Measurements from ENCODE around the gene PKD1.

PKD1 gene

DNA sequence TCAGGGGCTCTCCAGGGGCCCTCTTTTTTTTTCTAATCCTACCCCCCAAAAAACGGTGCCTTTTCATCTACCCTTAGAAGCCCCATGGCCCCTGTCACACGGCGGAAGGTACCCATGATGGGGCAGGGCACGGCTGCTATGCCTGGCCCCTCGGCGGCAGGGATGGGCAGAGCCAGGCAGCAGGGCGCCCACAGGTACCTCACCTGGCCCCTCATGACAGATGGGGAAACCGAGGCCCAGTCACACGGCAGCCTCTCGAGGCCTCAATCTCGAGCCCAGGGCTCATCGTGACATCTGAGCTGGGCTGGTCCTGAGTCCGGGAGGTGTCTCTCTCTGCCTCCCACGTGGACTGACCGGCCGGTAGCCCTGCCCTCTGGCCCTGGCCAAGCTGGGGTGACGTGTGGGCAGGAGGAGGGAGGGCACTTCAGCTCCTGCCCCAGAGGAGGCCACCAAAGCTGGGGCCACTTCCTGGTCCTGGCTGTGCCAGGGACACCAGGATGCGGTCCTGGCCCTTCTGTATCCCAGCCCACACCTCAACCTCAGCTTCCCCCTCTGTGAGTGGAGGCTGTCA is 31.5 kb upstream of the PKD1 start:
- no peak for DNase-seq

DNA sequence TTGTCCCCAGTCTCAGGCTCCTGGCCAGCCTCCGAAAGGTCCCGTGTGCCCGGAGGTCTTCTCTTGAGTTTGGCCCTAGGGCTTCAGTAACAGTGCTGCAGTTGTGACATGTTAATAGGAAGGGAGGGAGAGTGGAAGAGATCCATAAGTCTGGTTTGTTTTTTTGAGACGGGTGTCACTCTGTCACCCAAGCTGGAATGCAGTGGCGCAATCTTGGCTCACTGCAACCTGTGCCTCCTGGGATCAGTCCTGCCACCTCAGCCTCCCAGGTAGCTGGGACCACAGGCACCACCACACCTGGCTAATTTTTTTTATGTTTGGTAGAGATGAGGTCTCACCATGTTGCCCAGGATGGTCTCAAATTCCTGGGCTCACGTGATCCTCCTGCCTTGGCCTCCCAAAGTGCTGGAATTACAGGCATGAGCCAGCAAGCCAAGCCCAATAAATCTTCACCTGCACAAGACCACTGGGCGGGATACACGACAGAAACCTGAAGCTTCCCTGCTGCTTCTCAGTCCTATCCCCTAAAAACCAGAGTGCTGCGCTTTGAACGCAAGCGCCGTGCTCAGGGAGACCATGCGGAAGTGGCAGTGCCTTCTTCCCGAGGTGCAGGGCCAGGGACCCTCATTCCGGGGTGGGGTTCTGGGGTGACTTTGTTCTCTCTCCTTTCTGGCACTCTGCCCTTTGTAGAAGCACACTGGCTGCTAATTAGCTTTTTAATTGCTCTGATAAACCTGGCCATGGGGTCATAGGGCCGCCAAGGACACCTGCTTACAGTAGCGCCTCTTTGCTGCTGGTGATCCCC is 30.8 kb upstream of the PKD1 start:
- no peak for DNase-seq

DNA sequence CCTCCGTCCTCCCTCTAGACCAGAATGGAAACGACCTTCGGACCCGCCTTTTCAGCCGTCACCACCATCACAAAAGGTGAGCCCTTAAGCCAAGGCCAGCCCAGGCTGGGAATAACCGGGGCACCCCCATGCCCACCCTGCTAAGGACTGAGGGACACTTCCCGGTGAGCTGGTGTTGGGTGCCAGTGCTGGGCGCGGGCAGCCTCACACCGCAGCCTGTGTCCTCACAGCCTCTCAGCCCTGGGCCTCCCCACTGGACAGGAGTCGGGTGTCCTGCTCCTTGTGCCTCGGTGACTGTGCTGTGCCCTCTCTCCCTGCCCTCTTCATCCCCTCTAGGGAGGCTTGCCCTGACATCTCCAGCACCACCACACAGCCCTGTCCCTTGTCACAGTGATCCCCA is 30.2 kb upstream of the PKD1 start:
- DNase-seq: no peak

DNA sequence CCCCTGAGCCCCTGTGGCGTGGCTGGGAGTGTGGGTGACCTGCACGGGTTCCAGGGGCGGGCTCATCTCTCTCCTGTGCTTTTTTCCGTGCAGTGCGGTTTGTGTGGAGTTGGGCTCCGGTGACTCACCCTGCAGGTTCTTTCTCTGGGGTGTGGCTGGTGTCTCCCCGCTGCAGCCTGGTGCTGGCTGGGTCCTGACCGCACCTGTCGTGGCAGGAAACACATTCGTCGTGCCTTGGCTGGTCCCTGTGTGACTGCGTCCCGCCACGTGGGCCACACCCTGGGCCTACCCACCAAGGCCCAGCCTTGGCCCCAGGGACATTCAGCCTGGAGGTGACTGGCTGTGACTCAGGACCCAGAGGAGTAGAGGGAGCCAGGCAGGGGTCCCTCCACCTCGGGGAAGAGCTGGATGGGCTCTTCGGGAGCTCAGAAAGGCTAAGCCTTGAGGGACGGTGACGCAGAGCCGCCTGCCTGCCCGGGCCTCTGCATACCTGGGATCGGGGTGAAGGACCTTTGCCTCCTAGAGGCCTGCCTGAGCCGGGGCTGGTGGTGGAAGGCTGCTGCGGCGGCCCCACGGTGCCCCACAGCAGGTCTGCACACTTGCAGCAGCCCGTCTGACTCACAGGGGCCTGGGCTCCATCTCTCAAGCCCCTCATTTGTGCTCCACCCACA is 27.6 kb upstream of the PKD1 start:
- no peak for DNase-seq

DNA sequence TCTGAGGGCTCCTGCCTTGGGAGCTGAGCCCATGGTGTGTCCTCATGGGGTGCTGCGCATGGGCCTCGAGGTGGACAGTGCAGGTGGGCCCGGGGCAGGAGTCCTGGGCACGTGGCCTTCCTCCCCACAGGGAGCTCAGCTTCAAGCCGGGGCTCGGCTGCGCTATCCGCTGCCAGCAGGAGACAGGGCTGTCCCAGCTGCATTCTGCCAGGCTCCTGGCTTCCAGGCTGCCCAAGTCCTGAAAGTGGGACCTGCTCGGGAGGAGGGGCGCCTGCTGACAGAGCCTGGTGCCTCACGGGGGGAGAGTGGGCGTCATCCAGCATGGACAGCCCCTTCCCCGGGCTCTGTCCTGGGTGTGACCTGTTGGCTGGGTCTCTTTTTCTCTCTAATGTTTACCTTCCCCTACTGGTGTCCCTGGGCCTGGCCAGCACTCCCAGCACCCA is 27.0 kb upstream of the PKD1 start:
- no peak for DNase-seq

DNA sequence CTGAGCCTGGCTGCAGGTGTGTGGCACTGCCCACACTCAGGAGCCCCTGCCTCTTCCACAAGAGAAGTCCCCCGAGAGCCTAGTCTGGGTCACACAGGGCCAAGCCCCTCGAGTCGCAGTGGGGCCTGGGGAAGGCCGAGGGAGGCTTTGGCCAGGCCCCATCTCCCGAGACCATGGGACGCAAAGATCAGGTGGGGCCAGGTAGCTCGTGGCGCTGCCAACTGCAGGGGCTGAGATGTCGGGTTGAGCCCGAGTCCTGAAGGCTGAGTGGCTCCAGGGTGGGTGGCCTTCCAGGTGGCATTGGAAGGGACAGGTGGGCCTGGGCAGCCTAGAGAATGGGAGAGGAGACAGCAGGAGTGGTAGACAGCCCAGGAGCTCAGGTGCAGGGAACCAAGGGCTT is 26.2 kb upstream of the PKD1 start:
- DNase-seq: no peak

DNA sequence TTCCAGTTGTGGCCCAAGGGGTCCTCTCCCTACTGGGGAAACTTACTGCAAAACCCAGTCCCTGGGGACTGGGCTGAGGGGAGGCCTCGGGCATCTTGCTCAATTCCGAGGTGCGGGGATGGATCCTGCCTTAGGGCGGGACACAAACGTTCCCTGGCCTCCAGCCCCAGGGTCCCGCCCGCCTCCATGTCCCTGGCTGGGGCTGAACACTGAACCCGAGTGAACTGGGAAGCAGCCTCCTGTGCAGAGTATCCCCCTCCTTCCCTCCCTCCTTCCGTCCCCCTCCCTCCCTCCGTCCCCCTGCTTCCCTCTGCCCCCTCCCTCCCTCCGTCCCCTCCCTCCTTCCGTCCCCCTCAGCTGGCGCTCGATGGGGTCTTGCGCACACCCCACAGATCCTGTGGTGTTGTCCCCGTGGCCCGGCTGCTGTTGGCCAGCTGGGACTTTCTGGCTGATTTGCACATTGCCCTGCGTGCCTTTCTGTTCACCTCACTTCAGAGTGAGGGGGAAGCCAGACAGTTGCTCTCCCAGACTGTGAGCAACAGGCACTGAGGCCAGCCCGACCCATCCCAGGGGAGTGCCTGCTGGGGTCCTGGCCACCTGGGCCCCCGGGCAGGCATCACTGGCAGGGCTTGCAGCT is 25.3 kb upstream of the PKD1 start:
- no peak for DNase-seq

DNA sequence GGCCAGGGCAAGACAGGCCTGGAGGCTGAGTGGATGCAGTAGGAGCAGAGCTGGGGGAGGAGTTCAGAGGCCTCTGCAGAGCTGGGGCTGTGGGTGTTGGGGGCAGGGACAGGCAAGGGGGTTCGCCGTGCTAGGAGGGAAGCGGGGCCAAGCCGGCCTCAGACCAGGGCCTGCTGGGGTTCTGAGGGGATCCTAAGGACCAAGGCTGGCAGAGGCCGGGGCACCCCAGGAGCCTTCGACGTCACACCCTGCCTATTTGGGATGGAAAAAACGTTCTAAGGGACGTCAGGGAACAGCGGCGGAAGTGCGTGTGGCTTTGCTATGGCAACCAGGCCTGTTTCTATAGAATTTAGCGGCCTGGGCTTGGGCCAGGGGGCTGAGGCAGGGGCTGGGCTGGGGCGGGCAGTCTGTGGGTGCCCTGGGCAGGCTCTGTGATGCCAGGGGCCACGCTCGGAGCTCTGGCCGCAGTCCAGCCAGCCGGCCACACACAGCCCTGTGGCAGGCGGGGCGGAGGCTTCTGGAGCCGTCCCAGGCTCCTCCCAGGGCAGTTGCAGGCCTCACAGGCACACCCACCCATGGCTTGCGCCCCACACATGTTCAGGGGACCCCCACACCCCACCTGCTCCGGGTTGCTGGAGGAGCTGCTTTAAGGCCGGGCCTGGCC is 23.6 kb upstream of the PKD1 start:
- no peak for DNase-seq

DNA sequence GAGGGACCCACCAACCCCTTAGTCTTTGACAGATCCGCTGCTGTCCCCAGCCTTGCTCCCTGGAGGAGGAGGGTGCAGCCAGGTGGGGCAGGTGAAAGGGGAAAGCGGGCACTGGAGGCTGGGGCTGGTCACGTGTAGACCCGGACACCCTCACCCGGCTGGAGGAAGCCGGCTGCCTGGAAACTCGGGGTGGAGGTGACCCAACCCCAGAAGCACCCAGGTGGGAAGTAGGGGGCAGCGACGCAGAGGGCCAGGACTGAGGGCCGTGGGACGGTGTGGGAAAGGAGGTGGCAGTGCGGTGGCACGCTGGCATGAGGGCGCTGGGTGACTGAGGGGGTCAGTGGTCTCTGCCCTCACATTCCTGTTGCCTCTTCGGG is 22.6 kb upstream of the PKD1 start:
- no peak for DNase-seq

DNA sequence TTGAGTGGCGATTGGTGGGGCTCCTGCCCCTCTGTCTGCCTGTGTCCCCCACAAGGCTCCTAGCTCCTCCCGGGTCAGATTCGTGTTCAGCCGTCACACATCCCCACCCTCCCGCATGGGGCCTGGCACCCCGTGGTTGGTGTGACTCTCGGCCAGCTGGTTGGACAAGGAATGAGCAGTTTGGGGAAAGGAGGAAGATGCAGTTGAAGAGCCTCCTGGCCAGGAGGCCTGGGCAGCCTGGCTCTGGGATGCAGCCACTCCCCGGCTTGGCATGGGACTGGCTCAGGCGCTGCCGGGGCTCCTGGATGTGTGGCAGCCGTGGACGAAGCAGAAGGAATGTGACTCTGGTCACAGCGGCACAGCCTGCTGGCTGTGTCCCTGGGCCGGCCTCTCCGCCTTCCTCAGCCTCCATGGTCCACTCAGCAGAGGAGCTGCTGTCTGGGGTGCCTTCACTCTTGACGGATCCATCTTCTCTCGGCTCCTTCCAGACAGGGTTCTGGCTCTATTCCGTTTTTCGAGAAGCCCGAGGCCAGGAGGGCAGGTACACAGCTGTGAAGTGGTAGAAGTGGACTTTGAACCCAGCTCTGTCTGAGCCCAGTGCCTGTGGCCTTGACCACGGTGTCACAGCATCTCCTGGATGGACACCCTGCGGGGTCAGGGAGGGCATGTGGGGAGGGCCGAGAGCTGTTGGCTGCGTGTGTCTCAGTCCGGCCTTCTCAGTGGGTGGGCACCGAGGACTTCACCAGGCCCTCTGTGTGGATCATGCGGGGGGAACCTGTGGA is 22.0 kb upstream of the PKD1 start:
- DNase-seq: no peak

DNA sequence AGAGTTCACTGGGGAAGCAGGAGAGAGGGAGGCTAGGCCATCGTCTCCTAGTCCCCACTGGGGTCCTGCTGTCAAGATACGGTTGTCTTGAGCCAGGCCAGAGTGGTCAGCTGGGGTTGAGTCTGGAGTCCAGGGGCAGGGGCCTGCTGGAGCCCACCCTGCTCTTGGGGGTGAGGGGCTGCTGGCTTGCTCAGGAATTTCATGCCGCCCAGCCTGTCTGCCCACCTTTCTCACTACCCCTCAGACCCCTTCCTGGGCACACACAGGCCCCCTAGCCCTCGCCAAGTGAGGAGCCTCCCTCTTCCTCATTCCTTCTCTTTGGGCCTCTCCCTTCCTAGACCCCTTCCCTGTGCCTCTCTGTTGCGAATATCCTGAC is 21.1 kb upstream of the PKD1 start:
- no peak for DNase-seq

DNA sequence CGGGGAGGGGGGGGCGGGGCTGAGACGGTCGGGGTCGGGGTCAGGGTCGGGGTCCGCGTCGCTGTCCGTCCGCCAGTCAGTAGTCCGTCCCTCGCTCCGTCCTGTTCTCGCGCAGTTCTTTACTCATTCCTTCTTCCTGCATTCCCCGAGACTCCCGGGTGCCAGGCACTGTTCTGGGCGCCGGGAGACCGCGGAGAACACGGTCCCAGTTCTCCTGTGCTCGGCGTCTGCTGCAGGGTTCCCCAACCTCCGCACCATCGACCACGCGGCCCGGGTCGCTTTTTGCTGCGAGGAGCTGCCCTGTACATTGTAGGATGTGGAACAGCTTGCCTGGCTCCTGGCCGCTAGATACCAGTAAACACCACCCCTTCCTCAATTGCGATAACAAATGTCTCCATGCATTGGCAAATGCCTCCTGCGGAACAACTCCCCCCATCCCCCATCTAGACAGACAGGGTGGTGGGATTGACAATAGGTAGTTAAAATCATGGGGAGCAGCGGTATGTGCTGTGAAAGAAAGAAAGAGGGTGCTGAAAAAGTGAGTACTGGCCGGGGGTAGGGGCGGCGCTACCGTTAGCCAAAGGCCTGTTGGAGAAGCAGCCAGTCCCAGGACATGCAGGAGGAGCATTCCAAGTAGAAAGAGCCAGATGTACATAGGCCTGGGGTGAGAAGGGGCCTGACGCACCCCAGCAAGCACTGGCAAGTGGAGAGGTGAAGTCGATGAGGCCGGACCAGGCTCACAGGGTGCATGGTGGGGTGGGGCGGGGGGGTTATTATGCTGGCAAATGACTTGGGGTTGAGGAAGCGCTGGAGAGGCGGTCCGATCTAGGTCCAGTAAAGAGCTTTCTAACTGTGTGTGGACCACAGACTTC is 20.5 kb upstream of the PKD1 start:
- no peak for DNase-seq

DNA sequence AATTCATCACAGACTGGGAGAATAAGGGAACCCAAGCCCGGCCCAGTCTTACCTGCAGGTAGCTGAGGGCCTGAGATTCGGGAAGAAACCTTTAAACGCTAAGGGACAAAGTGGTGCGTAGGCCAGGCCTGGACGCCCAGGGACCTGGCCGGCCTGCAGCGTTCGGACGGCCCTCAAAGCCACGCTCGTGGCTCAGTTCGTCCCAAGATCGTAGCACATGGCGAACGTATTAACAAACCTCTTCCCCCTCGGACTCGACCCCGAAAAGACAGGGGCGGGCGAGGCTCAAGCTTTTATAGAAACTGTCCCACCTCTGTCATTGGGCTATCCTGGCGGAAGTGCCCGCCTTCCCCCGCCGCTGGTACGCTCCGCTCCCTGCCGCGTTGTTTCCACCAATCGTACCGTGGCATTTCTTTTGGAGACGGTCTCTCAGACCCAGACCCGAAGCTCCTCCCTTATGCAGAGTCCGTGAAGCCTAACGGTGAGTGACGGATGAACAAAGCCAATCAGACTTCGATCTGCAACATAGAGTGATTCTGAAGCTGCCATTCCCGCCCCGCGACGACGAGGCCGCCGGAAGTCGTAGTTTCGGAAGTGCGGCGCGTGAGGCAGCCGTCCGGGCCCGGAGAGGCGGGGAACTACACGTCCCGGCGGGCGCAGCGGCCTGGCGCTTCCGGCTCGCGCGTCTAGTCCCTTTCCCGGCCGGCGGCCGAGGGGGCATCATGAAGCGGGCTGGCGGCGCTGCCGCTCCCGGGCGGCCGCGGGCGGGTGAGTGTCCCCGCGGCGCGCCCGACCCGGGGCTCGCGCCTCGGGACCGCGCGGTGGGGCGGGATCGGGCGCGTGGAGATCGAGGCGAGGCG is 19.6 kb upstream of the PKD1 start, which contains the start of gene TRAF7:
Gene TRAF7 (plus strand): TSS at position 692 of the 860 bp plus-strand sequence. CDS start 8,139 bp downstream, outside the sequence.
- peak; percentile 91 for DNase-seq

DNA sequence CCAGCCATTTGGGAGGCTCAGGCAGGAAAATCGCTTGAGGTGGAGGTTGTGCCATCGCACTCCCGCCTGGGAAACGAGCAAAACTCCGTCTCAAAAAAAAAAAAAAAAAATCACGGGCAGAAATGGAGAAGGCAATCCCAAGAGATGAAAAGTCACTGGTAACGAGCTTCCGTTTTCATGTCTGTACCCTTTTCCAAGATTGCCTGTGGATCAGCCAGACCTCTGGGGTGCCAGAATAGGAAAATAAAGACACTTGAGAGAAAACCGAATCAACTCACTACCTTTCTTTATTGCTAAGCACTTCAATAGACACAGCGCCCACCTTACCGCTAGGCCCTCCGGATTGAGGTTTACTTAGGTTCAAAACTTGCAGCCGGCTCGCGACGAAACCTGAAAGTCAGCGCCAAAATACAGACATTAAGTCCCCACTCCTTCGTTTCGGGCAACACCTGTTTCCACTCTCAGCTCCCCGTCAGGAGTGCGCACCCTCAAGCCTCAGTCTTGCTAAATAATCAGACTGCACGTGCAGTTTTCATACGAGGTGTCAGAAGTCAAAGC is 18.9 kb upstream of the PKD1 start:
- no peak for DNase-seq

DNA sequence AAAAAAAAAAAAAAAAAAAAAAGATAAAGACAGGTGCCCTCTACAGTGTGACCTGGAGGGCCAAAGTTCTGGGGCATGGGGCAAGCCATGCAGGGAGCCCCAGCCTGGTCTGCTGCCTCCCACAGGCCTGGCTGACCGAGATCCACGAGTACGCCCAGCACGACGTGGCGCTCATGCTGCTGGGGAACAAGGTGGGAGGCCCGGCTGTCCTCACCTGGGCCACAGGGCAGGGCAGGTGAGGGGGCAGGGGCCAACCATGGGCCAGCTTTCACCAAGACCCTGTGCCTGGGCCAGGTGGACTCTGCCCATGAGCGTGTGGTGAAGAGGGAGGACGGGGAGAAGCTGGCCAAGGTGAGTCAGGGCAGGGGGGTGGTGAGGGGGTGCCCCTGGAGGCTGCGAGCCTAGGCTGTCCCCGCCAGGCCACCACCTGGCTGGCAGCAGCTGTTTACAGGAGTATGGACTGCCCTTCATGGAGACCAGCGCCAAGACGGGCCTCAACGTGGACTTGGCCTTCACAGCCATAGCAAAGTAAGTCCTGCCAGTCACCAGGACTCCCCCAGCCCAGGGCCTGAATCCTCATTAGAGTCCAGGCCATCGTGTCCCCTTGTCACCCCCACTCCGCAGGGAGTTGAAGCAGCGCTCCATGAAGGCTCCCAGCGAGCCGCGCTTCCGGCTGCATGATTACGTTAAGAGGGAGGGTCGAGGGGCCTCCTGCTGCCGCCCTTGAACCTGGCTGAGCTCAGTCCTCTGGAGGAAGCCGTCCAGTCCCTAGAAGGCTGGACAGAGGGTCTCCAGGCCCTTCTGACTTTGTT is 17.2 kb upstream of the PKD1 start:
- no peak for DNase-seq

DNA sequence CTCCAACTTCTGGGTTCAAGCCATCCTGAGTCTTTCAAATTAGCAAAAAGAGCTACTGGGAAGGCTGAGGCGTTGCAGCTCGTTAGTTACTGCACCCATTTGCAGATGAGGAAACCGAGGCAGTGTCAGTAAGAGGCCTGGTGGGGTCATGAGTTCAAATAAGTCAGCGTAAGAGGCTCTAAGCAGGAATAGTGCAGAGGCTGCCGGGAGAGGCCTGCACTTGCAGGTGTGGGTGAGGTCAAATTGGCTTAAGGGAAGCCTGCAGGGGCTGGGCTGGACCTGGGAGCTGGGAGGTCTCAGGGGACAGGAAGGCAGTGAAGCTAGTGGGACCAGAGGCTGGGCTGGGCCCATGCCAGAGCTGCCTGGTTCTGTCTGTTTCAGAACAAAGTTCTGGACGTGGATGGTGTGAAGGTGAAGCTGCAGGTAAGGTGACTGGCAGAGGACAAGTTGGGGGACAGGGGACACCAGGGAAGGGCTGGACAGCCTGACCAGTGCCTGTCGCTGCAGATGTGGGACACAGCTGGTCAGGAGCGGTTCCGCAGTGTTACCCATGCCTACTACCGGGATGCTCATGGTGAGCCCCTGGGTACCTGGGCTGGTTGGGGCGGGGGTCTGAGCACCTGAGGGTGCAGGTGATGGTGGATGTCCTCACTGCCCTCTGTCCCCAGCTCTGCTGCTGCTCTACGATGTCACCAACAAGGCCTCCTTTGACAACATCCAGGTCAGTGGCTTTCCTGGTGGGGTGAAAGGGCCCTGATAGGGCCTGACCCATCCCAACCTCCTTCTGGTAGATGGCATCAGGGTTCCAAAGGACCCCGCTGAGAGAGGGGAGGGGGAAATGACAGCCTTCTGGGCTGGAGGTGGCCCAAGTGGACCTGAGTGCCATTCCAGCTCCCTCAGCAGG is 15.7 kb upstream of the PKD1 start:
- DNase-seq: no peak

DNA sequence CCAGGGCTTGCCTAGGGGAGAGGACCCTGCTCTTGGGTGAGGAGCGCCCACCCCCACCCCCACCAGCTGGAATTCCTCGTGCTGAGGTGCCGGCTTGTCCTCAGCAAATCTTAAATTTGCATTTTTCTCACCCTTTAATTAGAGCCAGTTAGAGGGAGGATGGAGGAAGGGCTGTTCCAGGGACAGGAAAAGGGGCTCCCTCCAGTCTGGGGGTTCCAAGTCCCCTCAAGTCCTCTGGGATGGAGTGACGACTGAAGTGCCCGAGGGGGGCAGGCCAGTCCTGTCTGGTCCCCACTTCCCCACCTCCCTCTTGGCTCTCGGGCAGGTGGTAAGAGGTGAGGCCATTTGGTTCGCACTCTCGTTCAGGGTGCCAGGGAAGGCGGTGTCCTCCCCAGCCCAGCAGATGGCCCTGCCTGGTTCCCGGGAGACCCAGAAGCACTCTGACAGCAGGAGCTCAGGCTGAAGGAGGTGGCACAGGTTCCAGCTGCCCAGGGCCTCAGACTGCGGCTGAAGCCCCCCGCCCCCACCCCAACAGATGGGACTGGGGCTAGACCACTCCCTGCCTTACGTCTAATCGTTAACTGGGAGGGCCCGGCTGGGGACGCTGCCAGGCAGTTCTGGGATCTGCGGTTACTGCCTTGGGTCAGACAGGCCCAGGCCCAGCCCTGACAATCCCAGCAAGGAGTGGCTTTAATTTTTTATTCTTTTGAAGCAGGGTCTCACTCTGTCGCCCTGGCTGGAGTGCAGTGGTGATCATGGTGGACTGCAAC is 14.9 kb upstream of the PKD1 start:
- DNase-seq: no peak

Data from activated T-cell treated with anti-CD3 and anti-CD28 coated beads for 4 hours (primary cell).